ENCODE results near the gene PARD3. TPM values are rescaled to one million over a fixed set of nuclear protein-coding genes. Genes with fewer than 3 reads are reported as not detected.

Gene PARD3
- total RNA-seq, 1 experiment from 2014 or later, result 51.8 TPM

DNA sequence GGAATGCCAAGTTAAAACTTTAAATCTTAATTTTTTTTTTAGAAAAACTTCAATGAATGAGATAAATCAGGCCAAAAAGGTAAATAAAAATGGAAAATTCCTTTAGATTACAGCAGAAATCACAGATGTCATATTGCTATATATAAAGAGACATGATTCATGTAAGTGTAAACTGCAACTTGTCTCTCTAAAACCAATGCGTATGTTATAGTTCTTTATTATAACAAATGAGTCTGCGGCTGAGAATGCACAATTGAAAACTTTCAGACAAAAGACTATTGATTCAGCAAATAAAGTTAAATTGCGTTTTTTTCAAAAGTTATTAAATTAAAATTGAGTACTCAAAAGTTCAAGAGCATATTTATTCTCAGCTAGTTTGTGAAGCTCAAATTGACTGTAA, 425.3 kb downstream of the PARD3 start:
- no peaks in the 10 kb centered on the region for H3K9me3 Mint-ChIP-seq
- ChIA-PET CTCF (no interaction called here), POLR2A (no interaction called here)
- no peaks in the 10 kb centered on the region for H3K27me3 Mint-ChIP-seq (ENCODE audit: low read depth)
- DNase-seq (ENCODE audit: low spot score) (no peak), ATAC-seq (no peak)
- peaks cover 19% of the 10 kb centered on the region for H3K4me1 Mint-ChIP-seq
- no peak for TF ChIP-seq NR1H2 (CRISPR knock-in tag; IDR thresholded peaks at IDR 0.05)
- H3K4me3 Mint-ChIP-seq, result no peak overlapping the region
- no peaks in the 10 kb centered on the region for H3K36me3 Mint-ChIP-seq
- H3K27ac Mint-ChIP-seq, result no peak overlapping the region

- no peak for TF ChIP-seq MAX (CRISPR knock-in tag; IDR thresholded peaks at IDR 0.05)
- no peak for TF ChIP-seq ZNF138 (CRISPR knock-in tag; conservative IDR thresholded peaks at IDR 0.05)
- TF ChIP-seq EMX1 (CRISPR knock-in tag; IDR thresholded peaks at IDR 0.05), result no peak
- no peak for TF ChIP-seq TEAD1 (CRISPR knock-in tag; IDR thresholded peaks at IDR 0.05)
- TF ChIP-seq TCF7 (CRISPR knock-in tag; IDR thresholded peaks at IDR 0.05; ENCODE audit: low read depth), result no peak
- TF ChIP-seq, protein P1, sequence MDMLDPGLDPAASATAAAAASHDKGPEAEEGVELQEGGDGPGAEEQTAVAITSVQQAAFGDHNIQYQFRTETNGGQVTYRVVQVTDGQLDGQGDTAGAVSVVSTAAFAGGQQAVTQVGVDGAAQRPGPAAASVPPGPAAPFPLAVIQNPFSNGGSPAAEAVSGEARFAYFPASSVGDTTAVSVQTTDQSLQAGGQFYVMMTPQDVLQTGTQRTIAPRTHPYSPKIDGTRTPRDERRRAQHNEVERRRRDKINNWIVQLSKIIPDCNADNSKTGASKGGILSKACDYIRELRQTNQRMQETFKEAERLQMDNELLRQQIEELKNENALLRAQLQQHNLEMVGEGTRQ (CRISPR knock-in tag; IDR thresholded peaks at IDR 0.05), result no peak
- no peak for TF ChIP-seq ZNF121 (CRISPR knock-in tag; IDR thresholded peaks at IDR 0.05)
- no peak for TF ChIP-seq CREM (CRISPR knock-in tag; IDR thresholded peaks at IDR 0.05)
- no peak for TF ChIP-seq OVOL2 (CRISPR knock-in tag; IDR thresholded peaks at IDR 0.05; ENCODE audit: borderline replicate concordance)
- TF ChIP-seq NFE2L1 (CRISPR knock-in tag; IDR thresholded peaks at IDR 0.05), result no peak
- no peak for ATAC-seq
- POLR2A ChIA-PET, result no interaction called here
- H3K4me1 Mint-ChIP-seq, result peaks cover 26% of the 10 kb centered on the region
- no peak for DNase-seq (ENCODE audit: low spot score)
- no peak overlapping the region for H3K27ac Mint-ChIP-seq
- no peaks in the 10 kb centered on the region for H3K27me3 Mint-ChIP-seq (ENCODE audit: low read depth)
- no peak overlapping the region for H3K4me3 Mint-ChIP-seq
- H3K9me3 Mint-ChIP-seq, result no peaks in the 10 kb centered on the region
- no peaks in the 10 kb centered on the region; the same call in 1 of the 2 replicates for H3K36me3 Mint-ChIP-seq
- CTCF ChIA-PET, result no interaction called here
These were observed 428.2 kb downstream of the PARD3 start for GRCh38 chr10:34386921-34387320.

GRCh38 chr10:34384372-34384771, 430.7 kb downstream of the PARD3 start:
- CTCF ChIA-PET, result interaction anchor here (0.6 to 1.5 kb wide), 2 partner anchors 302 to 932 kb away, joined by 3 to 4 read pairs; no protein-coding TSS in a partner anchor
- peak overlapping the region; percentile 17; the same call in 1 of the 2 replicates for H3K27ac Mint-ChIP-seq
- H3K4me3 Mint-ChIP-seq, result no peak overlapping the region
- H3K27me3 Mint-ChIP-seq (ENCODE audit: low read depth), result no peaks in the 10 kb centered on the region
- POLR2A ChIA-PET, result no interaction called here
- ATAC-seq (no peak), DNase-seq (ENCODE audit: low spot score) (no peak)
- H3K9me3 Mint-ChIP-seq, result no peaks in the 10 kb centered on the region
- H3K36me3 Mint-ChIP-seq, result peaks cover 2% of the 10 kb centered on the region; the same call in 1 of the 2 replicates
- peaks cover 24% of the 10 kb centered on the region for H3K4me1 Mint-ChIP-seq
- TF ChIP-seq CBFB (CRISPR knock-in tag; IDR thresholded peaks at IDR 0.05; ENCODE audit: low read depth), result no peak
- no peak for TF ChIP-seq ZBTB21 (CRISPR knock-in tag; IDR thresholded peaks at IDR 0.05; ENCODE audit: borderline replicate concordance)
- TF ChIP-seq, protein P2, sequence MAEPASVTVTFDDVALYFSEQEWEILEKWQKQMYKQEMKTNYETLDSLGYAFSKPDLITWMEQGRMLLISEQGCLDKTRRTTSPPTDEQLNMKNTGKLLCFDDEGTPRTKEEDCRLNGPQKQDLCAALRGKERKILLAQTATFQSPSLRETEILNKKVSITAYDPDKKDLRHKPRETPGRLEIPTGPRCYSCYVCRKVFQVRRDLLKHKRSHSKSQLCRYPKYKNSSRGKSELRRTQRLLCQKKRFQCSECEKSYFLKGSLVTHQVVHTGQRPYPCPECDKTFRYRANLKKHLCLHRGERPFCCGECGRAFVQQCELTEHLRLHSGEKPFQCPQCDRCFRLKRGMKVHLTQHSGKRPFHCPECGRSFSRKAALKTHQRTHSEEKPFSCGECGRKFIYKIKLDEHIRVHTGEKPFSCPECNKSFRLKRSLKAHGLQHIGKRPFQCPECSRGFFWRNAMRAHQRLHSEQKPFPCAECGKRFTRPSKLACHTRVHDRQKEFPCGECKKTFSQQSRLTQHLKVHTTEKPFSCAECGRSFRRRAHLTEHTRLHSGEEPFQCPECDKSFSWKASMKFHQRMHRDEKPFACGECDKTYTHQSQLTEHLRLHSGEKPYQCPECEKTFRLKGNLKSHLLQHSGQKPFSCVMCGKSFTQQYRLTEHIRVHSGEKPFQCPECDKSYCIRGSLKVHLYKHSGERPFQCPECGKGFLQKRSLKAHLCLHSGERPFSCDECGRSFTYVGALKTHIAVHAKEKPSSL (CRISPR knock-in tag; conservative IDR thresholded peaks at IDR 0.05), result no peak
- TF ChIP-seq ZNF263 (CRISPR knock-in tag; IDR thresholded peaks at IDR 0.05; ENCODE audit: low read depth), result no peak
- TF ChIP-seq GABPB1 (CRISPR knock-in tag; IDR thresholded peaks at IDR 0.05), result no peak
- TF ChIP-seq GTF2I (CRISPR knock-in tag; conservative IDR thresholded peaks at IDR 0.05), result no peak
- TF ChIP-seq ESRRA (CRISPR knock-in tag; IDR thresholded peaks at IDR 0.05; ENCODE audit: borderline replicate concordance), result no peak
- no peak for TF ChIP-seq IRF2 (CRISPR knock-in tag; IDR thresholded peaks at IDR 0.05; ENCODE audit: borderline replicate concordance, low read depth)
- no peak for TF ChIP-seq RORB (CRISPR knock-in tag; IDR thresholded peaks at IDR 0.05)
- TF ChIP-seq ZNF138 (CRISPR knock-in tag; conservative IDR thresholded peaks at IDR 0.05), result no peak
- TF ChIP-seq SMAD4 (CRISPR knock-in tag; IDR thresholded peaks at IDR 0.05), result no peak
- TF ChIP-seq, protein P3, sequence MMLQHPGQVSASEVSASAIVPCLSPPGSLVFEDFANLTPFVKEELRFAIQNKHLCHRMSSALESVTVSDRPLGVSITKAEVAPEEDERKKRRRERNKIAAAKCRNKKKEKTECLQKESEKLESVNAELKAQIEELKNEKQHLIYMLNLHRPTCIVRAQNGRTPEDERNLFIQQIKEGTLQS (CRISPR knock-in tag; conservative IDR thresholded peaks at IDR 0.05), result no peak
- TF ChIP-seq, protein P4, sequence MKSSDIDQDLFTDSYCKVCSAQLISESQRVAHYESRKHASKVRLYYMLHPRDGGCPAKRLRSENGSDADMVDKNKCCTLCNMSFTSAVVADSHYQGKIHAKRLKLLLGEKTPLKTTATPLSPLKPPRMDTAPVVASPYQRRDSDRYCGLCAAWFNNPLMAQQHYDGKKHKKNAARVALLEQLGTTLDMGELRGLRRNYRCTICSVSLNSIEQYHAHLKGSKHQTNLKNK (CRISPR knock-in tag; IDR thresholded peaks at IDR 0.05), result no peak
- TF ChIP-seq, protein P5, sequence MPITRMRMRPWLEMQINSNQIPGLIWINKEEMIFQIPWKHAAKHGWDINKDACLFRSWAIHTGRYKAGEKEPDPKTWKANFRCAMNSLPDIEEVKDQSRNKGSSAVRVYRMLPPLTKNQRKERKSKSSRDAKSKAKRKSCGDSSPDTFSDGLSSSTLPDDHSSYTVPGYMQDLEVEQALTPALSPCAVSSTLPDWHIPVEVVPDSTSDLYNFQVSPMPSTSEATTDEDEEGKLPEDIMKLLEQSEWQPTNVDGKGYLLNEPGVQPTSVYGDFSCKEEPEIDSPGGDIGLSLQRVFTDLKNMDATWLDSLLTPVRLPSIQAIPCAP (CRISPR knock-in tag; IDR thresholded peaks at IDR 0.05), result no peak
- TF ChIP-seq, protein P6, sequence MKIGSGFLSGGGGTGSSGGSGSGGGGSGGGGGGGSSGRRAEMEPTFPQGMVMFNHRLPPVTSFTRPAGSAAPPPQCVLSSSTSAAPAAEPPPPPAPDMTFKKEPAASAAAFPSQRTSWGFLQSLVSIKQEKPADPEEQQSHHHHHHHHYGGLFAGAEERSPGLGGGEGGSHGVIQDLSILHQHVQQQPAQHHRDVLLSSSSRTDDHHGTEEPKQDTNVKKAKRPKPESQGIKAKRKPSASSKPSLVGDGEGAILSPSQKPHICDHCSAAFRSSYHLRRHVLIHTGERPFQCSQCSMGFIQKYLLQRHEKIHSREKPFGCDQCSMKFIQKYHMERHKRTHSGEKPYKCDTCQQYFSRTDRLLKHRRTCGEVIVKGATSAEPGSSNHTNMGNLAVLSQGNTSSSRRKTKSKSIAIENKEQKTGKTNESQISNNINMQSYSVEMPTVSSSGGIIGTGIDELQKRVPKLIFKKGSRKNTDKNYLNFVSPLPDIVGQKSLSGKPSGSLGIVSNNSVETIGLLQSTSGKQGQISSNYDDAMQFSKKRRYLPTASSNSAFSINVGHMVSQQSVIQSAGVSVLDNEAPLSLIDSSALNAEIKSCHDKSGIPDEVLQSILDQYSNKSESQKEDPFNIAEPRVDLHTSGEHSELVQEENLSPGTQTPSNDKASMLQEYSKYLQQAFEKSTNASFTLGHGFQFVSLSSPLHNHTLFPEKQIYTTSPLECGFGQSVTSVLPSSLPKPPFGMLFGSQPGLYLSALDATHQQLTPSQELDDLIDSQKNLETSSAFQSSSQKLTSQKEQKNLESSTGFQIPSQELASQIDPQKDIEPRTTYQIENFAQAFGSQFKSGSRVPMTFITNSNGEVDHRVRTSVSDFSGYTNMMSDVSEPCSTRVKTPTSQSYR (CRISPR knock-in tag; IDR thresholded peaks at IDR 0.05), result no peak
- no peak for TF ChIP-seq TCF7 (CRISPR knock-in tag; IDR thresholded peaks at IDR 0.05; ENCODE audit: low read depth)
- TF ChIP-seq ZNF416 (CRISPR knock-in tag; IDR thresholded peaks at IDR 0.05), result no peak
